ENCODE data around the gene IQGAP2.

The IQGAP2 gene

DNA sequence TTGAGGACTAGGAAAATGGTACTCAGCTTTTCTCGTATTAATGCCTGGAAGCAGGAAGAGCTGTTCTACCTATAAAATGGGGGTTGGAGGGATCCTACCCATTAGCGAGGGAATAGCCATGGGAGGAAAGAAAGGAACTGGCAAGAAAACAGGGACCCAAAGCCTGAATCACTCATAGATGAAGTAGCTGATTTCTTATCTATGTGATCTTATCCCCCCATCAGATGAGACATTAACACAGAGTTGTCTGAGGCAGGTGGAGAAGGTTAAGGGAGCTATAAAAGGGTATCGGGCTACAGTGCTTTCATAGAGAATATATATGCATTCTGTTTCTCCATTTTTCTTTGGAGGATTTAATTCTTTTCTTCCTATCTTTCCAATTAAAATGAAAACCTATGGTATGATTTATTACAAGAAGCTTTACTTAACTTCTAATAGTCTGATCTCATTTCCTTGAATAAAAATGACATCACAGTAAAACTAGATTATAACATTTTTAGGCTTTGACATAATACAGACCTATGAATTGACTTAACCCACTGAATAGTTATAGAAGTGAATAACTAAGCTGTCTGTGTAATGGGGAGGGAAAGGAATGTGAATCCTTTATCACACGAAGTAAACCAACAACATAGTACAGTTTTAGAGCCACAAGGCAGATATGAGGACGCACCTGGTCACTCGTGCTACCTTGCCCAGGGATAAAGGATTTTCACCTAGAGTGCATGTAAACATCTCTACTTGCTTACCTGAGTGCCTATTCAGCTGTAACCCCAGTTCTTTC is 39.0 kb downstream of the IQGAP2 start:
- H3K4me3 ChIP-seq (ENCODE audit: low read length): no peak overlapping the region
- TF ChIP-seq, protein P1, sequence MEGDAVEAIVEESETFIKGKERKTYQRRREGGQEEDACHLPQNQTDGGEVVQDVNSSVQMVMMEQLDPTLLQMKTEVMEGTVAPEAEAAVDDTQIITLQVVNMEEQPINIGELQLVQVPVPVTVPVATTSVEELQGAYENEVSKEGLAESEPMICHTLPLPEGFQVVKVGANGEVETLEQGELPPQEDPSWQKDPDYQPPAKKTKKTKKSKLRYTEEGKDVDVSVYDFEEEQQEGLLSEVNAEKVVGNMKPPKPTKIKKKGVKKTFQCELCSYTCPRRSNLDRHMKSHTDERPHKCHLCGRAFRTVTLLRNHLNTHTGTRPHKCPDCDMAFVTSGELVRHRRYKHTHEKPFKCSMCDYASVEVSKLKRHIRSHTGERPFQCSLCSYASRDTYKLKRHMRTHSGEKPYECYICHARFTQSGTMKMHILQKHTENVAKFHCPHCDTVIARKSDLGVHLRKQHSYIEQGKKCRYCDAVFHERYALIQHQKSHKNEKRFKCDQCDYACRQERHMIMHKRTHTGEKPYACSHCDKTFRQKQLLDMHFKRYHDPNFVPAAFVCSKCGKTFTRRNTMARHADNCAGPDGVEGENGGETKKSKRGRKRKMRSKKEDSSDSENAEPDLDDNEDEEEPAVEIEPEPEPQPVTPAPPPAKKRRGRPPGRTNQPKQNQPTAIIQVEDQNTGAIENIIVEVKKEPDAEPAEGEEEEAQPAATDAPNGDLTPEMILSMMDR (conservative IDR thresholded peaks at IDR 0.05; ENCODE audit: low read length): no peak
- DNase-seq (ENCODE audit: low read depth): no peak

DNA sequence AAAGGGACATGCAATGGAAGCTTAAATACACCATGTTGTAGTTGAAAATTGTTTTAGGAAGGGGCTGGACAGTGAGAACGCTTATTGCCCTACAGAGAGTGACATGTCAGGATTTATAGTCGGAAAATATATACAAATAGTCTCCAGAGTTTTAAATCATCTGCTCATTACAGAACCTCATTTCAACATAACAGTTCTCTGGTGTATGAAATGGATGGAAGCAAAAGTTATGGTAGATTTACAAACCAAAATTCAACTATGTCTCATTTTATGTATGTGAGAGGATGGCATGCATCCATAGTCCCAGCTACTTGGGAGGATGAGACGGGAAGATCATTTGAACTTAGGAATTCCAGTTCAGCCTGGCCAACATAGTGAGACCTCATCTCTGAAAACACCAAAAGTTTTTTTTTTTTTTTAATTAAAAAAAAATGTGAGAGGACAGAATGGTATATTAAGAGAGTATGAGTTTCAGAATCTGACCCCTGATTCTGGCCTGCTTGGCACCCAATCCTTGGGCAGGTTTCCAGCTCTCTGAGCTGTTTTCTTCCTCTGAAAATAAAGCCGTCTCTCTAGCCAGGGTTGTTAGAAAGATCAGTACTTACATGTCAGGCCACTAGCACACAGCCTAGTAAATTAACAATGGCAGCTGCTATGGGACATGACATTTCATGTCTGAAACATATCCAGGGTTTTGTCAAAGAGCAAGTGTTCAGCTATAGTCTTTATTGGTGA is 40.1 kb downstream of the IQGAP2 start:
- no peak for DNase-seq (ENCODE audit: low read depth)
- TF ChIP-seq, protein P1 (conservative IDR thresholded peaks at IDR 0.05; ENCODE audit: low read length): no peak
- no peak overlapping the region for H3K4me3 ChIP-seq (ENCODE audit: low read length)

DNA sequence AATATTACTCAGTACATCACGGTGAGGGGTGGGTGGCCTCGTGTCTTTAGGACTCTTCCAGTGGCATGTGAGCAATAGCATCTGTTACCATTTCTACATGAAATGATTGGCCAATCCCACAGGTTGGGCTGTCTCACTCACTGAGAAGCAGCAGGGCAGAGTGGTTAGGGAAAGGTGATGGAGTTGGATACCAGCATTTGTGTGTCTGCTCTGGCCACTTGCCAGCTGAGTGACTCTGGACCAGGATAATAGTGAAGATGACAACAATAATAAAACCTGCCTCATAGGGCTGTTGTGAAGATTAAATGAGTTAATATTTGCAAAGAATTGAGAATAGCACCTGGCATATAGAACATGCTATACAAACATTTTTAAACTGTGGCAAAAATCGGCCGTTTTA is 42.0 kb downstream of the IQGAP2 start:
- H3K4me3 ChIP-seq (ENCODE audit: low read length): no peak overlapping the region
- TF ChIP-seq, protein P1 (conservative IDR thresholded peaks at IDR 0.05; ENCODE audit: low read length): no peak
- no peak for DNase-seq (ENCODE audit: low read depth)

DNA sequence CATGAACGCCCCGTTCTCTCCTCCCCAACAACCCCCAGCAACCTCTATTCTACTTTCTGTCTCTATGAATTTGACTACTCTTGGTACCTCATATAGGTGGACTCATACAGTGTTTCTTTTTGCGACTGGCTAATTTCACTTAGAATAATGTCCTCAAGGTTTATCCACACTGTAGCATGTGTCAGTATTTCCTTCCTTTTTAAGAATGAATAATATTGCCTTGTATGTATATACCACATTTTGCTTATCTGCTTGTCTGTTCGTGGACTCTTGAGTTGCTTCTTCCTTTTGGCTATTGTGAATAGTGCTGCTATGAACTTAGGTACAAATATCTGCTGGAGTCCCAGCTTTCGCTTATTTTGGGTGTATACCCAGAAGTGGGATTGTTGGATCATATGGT is 42.7 kb downstream of the IQGAP2 start:
- DNase-seq (ENCODE audit: low read depth): no peak
- TF ChIP-seq, protein P1 (conservative IDR thresholded peaks at IDR 0.05; ENCODE audit: low read length): no peak
- H3K4me3 ChIP-seq (ENCODE audit: low read length): no peak overlapping the region

DNA sequence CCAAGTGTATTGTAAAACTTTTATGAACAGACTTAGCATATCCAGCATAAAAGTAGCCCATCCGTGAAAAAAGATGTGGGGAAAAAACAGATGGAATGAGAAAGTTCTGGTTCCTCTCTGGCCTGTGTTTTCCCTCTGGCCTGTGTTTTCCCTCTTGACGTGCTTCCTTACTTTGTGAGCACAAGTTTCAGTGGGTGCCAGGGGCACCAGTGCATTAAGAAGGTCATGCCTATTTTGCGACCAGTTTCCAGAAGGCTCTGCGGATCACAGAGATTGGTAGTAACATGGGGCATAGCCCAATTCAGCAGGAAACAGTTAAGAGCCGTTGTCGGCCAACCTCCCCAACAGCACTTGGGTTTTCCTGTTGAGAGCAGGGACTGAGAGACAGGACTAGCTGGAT is 43.7 kb downstream of the IQGAP2 start:
- no peak for DNase-seq (ENCODE audit: low read depth)
- TF ChIP-seq, protein P1 (conservative IDR thresholded peaks at IDR 0.05; ENCODE audit: low read length): no peak

DNA sequence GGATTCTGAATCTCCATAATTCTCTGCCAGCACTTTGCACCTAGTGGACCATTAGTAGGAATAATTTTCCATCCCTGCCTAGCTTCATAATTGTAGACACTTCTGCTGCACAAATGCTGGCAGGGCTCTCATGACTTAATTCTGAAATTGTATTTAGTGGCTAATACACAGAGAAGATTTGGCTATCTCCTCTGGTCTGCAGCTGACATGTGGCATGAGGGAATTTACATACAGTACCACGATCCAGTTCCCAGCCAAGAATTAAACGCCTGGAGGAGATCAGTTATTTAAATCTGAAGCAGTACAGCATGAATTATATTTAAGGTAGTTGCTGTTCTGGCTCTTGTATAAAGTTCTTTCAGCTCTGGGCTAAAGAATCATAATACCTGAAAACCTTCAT is 46.5 kb downstream of the IQGAP2 start:
- no peak for DNase-seq (ENCODE audit: low read depth)

More for the DNA sequence above, 43.7 kb downstream of the IQGAP2 start:
- no peak overlapping the region for H3K4me3 ChIP-seq (ENCODE audit: low read length)

More for the DNA sequence above, 46.5 kb downstream of the IQGAP2 start:
- TF ChIP-seq, protein P1 (conservative IDR thresholded peaks at IDR 0.05; ENCODE audit: low read length): no peak
- no peak overlapping the region for H3K4me3 ChIP-seq (ENCODE audit: low read length)

All from AG10803 (cell line).